Mucosa of gallbladder (tissue), 1 donor: ENCODE measurements around the gene C5AR1. TPM values are rescaled to one million over a fixed set of nuclear protein-coding genes. Genes with fewer than 3 reads are reported as not detected.
"Not testable (repeated sequence)": the region's sequence is repeated elsewhere in the genome, so short reads cannot be mapped to it uniquely, and the experiment has no call there.

Source experiments
- DNase-seq: peaks from one replicate; pipeline ENCODE4 v3.0.0-alpha.2; 2020; ENCODE audit warnings: low spot score
- total RNA-seq: library from RNA; stranded (reverse); gene quantifications from one replicate; pipeline ENCODE4 v1.2.1, GENCODE V29; 2021
- donor health status: DM: no; HTN: no; CAD: no.

C5AR1 gene
- total RNA-seq, 1 donor from 2014 or later: 18.7 TPM

DNA sequence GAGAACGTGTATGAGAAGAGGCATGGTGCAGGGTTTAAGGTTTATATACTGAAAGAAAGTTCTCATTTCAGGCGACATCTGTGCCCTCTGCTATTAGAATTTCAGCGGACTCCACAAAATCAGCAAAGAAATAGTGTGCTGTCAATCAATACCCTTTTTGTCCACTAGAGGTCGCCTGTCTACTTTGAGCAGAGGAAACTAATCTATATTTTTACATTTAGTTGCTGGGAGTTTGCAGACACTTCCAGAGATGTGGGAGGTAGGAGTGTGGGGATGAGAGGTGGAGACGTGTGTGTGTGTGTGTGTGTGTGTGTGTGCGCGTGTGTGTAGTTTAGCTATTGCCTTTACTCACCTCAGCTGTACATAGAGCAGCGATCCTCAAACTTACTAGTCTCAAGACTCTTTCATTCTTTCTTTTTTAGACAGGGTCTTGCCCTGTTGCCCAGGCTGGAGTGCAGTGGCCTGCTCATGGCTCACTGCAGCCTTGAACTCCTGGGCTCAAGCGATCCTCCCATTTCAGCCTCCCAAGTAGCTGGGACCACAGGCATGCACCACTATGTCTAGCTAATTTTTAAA, 25.2 kb upstream of the C5AR1 start:
- peak; percentile 47 for DNase-seq

DNA sequence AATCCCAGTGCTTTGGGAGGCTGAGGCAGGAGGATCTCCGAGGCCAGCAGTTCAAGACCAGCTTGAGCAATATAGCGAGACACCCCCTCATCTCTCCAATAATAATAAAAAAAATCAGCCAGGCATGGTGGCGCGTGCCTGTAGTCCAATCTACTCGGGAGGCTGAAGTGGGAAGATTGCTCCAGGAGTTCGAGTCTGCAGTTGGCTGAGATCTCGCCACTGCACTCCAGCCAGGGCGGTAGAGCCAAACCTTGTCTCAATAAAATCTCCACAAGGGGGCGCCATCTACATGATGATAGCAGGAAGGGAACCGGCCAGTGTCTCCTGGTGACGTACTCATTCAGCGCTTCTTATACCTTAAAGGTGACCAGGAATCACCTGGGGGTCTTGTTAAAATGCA, 13.6 kb upstream of the C5AR1 start:
- peak; percentile 87 for DNase-seq

DNA sequence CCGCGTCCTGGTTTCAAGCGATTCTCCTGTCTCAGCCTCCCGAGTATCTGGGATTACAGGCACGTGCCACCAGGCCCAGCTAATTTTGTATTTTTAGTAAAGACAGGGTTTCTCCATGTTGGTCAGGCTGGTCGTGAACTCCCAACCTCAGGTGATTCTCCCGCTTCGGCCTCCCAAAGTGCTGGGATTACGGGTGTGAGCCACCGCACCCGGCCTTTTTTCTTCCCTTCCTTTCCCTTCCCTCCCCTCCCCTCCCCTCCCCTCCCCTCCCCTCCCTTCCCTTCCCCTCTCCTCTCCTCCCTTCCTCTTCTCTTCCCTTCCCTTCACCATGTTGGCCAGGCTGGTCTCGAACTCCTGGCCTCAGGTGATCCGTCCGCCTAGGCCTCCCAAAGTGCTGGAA, 8.8 kb upstream of the C5AR1 start:
- DNase-seq: not testable (repeated sequence)

DNA sequence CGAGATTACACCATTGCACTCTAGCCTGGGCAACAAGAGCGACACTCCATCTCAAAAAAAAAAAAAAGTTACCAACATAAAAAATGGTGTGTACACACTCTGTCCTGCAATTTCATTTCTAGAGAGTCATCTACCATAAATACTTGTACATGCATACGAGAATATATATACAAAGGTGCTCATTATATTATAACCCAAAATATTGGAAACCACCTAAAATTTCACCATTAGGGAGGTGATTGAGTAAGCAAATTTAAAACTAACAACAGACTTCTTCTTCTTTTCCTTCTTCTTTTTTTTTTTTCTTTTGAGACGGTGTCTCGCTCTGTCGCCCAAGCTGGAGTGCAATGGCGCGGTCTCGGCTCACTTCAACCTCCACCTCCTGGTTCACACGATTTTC, 7.4 kb upstream of the C5AR1 start:
- DNase-seq: no peak

DNA sequence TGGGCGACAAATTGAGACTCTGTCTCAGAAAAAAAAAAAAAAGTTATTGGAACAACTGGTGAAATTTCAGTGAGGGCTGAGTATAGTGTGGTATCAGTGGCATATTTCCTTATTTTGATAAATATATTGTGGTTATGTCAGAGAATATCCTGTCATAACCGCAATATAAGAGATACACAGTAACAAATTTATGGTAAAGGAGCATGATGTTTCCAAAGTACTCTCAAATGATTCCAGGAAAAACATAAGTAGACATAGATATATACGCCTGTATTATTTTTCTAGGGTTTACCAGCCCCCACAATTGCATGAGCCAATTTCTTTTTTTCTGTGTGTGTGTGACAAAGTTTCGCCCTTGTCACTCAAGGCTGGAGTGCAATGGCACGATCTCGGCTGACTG, 5.7 kb upstream of the C5AR1 start:
- no peak for DNase-seq

DNA sequence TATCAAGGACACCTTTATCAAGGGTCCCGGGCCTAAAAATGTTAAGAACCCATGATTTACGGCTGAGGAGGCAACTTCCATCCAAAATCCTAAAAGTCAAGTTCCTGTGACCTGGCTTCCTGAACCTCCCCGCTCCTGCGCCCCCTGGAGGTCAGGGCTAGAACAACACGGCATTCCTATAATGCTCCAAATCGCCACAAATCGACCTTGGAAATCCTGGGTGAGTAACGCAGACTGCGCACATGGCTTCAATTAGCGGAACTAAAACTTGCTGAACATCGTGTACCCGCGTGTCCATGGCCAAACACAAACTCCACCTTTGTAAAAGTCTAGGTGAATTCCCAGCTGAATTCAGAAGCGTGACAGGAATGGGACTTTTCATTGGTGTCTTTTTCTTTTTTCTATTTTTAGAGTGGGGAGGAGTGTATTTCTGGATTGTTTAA, 4.3 kb upstream of the C5AR1 start:
- DNase-seq: peak; percentile 53

DNA sequence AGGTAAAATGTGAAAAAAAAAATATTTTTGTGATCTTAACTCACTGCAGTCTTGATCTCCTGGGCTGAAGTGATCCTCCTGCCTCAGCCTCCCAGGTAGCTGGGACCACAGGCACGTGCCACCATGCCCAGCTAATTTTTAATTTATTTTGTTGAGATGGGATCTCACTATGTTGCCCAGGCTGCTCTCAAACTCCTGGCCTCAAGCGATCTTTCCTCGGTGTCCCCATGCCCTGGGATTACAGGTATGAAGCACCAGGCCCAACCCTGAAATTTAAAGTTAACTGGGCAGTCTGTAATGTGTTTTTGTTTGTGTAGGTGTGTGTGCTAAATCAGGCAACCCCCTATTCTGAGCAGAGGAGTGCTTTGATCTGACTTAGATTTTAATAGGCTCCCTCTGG, 3.4 kb upstream of the C5AR1 start:
- DNase-seq: no peak

DNA sequence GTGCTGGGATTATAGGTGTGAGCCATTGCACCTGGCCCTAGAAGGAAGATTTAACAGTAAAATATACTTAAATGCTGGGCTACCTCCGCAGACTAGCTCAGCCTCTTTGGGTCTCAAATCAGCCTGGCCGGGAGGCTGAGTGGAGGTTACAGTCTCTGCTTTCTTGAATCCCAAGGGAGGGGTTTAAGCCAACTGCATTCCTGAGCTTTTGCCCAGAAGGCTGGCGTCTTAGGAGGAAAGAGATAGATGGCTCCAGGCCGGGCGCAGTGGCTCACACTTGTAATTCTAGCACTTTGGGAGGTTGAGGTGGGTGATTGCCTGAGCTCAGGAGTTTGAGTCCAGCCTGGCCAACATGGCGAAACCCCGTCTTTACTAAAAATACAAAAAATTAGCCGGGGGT, 623 bp upstream of the C5AR1 start:
- DNase-seq: no peak

DNA sequence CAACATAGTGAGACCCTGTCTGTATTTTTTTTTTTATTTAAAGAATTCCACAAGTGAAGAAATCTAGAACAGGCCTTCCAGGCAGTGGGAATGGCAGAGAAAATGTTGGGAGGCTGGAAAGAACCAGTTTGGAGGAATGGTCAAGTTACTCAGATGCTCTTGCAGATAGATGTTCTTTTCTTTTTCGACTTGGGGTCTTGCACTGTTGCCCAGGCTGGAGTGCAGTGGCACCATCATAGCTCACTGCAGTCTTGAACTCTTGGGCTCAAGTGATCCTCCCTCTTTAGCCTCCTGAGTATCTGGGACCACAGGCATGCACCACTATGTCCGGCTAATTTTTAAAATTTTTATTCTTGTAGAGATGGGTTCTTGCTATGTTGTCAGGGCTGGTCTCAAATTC, 662 bp downstream of the C5AR1 start:
- DNase-seq: no peak

DNA sequence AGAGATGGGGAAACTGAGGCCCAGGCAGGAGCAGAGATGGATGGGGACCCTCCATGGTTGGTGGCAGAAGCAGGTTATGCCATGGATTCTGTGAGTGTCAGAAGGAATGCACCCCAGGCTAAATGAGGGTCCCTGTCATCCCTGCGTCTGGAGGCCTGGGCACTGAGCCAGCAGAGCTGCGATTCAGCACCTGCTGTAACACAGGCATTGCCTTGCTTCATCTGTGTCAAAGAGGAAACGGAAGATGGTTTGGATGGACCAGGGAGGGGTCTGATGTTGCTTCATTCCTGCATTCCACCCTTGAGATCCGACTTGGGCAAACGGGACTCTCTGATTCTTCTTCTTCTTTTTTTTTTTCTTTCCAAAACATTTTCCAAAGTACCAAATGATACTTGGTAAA, 1.2 kb downstream of the C5AR1 start:
- no peak for DNase-seq

DNA sequence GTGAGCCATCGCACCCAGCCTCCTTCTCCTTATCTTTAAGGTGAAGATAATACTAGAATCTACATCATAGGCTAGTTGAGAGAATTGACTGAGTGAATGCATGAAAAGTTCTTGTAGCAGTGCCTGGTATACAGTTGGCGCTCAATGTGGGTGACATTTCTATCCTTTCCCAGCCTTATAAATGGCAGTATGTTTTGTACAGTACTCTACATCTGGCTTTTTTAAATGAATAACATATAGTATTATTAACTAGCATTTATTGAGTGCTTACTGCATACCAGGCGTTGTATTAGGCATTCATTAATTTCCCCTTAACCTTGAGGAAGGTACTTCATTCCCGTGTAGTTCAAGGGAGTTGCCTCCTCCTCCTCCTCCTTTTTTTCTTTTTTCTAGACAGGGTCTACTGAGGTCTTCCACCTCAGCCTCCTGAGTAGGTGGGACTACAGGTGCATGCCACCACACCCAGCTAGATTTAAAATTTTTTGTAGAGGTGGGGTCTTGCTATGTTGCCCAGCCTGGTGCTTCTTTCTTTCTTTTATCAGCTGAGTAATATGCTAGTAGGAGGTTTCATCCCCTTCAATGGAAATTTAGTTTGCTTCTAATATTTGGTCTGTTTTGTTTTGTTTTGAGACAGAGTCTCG, 2.8 kb downstream of the C5AR1 start:
- DNase-seq: no peak

DNA sequence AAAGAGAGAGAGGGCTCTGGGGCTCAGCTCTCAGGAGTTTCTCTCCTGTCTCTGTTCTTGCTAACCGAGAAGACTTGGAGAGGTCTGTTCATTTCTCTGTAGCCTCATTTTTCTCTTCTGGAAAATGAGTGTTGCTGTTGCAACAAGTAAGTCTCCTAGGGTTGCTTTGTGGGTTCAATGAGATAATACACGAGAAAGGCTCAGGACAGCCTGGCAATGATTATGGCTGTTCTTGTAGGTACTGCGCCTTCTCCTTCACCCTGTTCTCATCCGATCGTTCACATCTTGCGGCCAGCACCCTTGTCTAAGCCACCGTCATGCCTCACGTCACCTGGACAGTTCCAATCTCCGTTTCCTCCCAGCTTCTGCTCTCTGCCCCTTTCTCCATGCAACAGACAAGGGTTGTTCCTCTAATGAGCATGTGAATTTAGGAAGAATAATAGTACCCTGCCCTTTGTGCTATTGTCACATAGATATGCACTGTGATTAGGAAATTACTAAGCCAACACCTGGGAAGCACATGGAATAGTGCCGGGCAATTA, 4.2 kb downstream of the C5AR1 start:
- DNase-seq: no peak

DNA sequence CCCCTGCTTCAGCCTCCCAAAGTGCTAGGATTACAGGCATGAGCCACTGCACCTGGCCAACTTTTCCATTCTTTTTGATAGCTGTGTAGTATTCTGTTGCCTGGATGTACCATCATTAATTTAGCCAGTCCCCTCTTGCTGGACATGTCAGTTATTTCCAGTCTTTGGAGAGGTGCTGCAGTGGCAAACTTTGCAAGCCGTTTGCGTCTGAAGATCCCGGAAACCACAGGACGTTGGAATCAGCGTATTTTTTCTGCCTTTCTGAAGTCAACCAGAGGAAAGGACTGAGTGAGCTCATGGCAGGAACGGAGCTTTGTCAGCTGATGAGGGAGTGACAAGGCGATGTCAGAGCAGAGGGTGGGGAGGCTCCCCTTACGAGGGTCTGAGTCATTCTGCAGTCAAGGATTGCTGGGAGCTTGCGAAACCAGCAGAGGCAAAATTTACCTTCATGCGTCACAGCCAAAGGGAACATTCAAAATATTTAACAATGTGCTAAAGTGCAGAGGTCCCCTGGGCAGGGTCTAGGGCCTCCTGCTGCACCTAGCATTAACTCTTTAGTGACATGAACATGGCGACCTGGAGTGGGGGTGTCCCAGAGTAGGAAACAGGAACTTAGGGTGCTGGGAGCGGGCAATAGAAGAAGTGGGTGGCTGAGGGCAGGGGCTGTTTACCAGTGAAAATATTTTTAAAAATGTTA, 5.6 kb downstream of the C5AR1 start:
- DNase-seq: peak; percentile 65

DNA sequence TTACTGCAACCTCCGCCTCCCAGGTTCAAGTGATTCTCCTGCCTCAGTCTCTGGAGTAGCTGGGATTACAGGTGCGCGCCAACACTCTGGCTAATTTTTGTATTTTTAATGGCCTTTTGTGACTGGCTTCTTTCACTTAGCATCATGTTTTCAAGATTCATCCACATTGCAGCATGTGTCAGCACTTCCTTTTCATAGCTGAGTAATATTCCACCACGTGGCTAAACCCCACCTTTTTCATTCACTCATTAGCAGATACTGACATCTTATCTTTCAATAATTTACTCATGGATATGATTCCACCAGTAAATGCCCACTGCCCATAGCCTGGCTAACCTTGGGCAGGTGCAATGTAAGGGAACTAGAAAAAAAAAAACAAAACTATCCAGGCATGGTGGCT, 6.9 kb downstream of the C5AR1 start:
- no peak for DNase-seq

DNA sequence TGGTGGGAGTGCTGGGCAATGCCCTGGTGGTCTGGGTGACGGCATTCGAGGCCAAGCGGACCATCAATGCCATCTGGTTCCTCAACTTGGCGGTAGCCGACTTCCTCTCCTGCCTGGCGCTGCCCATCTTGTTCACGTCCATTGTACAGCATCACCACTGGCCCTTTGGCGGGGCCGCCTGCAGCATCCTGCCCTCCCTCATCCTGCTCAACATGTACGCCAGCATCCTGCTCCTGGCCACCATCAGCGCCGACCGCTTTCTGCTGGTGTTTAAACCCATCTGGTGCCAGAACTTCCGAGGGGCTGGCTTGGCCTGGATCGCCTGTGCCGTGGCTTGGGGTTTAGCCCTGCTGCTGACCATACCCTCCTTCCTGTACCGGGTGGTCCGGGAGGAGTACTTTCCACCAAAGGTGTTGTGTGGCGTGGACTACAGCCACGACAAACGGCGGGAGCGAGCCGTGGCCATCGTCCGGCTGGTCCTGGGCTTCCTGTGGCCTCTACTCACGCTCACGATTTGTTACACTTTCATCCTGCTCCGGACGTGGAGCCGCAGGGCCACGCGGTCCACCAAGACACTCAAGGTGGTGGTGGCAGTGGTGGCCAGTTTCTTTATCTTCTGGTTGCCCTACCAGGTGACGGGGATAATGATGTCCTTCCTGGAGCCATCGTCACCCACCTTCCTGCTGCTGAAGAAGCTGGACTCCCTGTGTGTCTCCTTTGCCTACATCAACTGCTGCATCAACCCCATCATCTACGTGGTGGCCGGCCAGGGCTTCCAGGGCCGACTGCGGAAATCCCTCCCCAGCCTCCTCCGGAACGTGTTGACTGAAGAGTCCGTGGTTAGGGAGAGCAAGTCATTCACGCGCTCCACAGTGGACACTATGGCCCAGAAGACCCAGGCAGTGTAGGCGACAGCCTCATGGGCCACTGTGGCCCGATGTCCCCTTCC, 10.5 kb downstream of the C5AR1 start:
- no peak for DNase-seq

DNA sequence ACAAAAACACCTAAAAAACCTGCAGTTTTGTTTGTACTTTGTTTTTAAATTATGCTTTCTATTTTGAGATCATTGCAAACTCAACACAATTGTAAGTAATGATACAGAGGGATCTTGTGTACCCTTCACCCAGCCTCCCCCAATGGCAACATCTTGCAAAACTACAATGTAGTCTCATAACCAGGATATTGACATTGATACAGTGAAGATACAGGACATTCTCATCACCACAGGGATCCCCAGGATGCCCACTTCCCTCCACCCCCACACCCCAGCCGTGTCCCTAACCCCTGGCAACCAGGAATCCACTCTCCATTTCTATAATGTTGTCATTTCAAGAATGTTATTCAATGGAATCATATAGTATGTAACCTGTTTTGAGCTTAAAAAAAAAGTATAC, 12.0 kb downstream of the C5AR1 start:
- DNase-seq: no peak

DNA sequence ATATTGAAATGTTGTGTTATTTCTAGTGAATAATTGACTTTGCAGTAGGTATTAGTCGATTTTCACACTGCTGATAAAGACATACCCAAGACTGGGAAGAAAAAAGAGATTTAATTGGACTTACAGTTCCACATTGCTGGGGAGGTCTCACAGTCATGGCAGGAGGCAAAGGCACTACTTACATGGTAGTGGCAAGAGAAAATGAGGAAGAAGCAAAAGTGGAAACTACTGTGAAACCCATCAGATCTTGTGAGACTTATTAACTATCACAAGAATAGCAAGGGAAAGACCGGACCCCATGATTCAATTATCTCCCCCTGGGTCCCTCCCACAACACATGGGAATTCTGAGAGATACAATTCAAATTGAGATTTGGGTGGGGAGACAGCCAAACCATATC, 12.4 kb downstream of the C5AR1 start:
- no peak for DNase-seq

DNA sequence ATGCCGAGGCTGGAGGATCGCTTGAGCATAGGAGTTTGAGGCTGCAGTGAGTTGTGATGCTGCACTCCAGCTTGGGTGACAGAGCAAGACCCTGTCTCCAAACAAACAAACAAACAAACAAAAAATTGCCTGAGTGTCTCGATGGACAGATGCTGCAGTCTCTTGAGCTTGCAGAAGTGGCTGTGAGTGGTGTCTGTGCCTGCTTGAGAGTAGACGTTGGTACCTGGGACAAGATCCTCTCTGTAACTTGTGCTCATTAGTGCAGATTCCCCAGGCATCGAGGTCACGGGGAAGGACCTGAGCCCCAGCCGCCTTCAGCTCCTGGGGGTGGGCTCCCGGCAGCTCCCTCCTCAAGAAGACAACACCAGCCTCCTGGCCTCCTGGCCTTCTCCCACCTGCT, 13.7 kb downstream of the C5AR1 start:
- DNase-seq: no peak

DNA sequence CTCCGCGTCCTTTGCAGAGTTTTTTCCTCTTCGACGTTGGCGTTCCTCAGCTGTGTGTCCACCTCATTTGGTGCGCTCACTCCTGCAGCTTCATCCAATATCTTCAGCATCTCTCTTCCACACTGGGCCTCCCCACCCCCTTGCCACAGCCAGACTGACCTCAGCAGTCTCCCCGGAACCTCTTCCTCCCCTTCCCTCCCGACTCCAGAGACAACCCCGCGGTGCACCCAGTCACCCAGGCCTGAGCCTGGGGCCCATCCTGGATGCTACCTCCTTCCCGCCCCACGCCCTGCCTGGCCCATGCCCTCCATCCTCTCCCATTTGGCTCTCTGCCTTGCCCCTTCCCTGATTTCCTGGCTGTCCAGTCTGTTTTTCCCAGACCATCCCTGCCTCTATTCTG, 14.2 kb downstream of the C5AR1 start:
- no peak for DNase-seq

DNA sequence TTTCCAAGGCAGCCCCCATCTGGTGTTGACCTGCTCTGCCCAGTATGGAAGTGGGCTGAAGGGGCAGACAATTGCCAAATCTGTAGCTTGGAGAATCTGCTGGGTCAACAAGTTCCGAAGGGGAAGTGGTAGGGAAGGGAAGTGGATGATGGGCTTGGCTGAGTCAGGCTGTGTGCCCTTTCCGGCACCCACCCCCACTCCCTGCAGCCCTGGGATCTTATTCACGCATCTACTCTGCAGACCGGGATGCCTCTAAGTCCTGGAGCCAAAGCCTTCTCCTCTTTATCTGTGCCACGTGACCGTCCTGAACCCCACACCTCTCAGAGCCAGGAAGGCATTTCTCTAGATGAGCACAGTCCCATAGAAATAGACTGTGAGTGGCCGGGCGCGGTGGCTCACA, 14.8 kb downstream of the C5AR1 start:
- DNase-seq: peak; percentile 46

DNA sequence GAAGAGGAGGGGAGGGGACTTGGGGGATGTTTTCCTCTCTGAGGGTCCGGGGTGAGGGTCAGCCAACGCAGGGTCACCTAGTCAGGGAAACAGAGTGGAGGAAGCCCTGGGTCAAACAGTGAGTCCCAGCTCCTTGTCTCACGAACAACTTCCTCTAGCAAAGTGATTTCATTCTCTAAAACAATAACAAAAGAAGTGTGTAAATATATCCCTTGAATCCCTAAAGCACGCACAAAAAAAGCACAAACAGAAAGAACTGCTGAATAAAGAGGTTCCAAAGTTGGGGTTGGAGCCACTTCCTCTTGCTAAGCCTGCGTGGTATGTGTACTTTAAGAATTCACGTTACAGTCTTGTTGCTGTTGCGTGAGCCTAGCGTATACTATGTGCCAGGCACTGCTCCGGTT, 20.8 kb downstream of the C5AR1 start:
- DNase-seq: no peak

DNA sequence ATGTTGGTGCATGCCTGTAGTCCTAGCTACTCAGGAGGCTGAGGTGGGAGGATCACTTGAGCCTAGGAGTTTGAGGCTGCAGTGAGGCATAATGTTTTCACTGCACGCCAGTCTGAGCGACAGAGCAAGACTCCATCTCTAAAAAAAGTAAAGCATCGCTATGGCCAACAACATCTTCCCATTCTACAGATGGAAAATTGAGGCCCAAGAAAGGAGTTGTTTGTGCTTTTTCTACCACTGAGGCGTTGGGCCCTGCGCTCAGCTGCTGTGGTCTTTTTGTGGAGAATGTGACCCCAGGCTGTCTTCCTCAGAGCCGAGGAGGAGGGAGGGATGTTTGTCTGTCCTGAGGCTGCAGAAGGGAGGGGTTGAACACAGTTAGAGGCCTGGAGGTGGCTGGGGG, 21.8 kb downstream of the C5AR1 start:
- no peak for DNase-seq
